HUES6 (cell line): ENCODE measurements around the gene EOLA2.
A peak's percentile ranks its signal among the peaks of the same experiment; 100 is the strongest.
"Not testable (repeated sequence)": the region's sequence is repeated elsewhere in the genome, so short reads cannot be mapped to it uniquely, and the experiment has no call there.

Source experiments
- H3K27ac ChIP-seq: 2 replicates; pipeline ENCODE4 v1.7.0; 2013; ENCODE audit warnings: low read depth, mild to moderate bottlenecking, low read length, inconsistent platforms
- H3K27me3 ChIP-seq: 2 replicates; pipeline ENCODE4 v1.6.1; 2013; ENCODE audit warnings: low read length; ENCODE audit not compliant: control insufficient read depth, insufficient read depth
- H3K36me3 ChIP-seq: 2 replicates; pipeline ENCODE4 v1.6.1; 2013; ENCODE audit warnings: low read length; ENCODE audit not compliant: control insufficient read depth, insufficient read depth
- H3K4me1 ChIP-seq: 2 replicates; pipeline ENCODE4 v1.6.1; 2013; ENCODE audit warnings: low read length; ENCODE audit not compliant: control insufficient read depth, insufficient read depth
- H3K4me3 ChIP-seq: 2 replicates; pipeline ENCODE4 v1.5.1; 2013; ENCODE audit warnings: low read depth, low read length
- H3K9ac ChIP-seq: one replicate; pipeline ENCODE4 v1.6.1; 2013; ENCODE audit warnings: mild to moderate bottlenecking, low read length
- H3K9me3 ChIP-seq: 2 replicates; pipeline ENCODE4 v1.6.1; 2013; ENCODE audit warnings: low read depth, low read length; ENCODE audit not compliant: control insufficient read depth, insufficient read depth

The EOLA2 gene

DNA sequence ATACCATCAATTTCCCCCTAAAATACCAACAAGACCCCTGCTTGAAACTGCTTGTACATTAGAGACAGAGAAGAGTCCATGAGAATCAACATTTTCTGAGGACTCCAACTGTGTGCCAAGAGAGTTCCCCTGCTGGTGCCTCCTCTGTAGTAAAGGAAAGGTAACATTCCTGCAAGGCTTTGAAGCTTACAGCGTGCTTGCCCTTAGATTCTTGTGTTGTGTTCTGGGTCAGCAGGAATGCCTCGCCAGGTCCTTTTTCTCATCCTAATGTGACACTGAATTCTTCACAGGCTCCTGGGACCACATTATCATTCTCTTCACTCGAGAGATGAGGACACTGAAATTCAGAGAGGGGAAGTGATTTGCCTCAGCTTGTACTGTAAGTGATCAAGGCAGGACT is 9.7 kb upstream of the EOLA2 start:
- H3K27me3 ChIP-seq = no peaks in the 10 kb centered on the region
- H3K27ac ChIP-seq = no peak overlapping the region; the same call in 1 of the 2 replicates
- no peaks in the 10 kb centered on the region for H3K9me3 ChIP-seq
- no peak overlapping the region for H3K4me3 ChIP-seq
- peaks cover 19% of the 10 kb centered on the region; the same call in 1 of the 2 replicates for H3K4me1 ChIP-seq
- no peak overlapping the region for H3K9ac ChIP-seq
- H3K36me3 ChIP-seq = peaks cover 62% of the 10 kb centered on the region

DNA sequence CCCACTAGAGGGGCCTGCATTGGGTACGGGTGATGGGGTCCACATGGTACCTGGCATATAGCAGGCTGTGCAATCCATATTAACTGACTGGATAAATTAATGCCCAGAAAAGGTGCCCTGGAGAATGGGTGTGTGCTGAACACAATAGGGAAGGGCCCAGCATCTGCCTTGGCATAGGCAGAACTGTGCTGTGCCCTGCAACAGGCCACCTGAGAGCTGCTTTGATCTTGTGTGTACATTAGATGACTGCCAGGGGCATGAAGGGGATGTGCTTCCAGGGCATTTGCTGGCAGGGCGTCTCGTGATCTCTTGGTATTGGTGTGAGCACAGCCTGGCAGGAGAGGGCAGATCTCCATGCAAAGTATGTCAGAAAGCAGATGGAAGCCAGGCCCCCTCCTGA is 8.6 kb upstream of the EOLA2 start:
- Histone ChIP-seq H3K4me1 (peaks cover 19% of the 10 kb centered on the region; the same call in 1 of the 2 replicates), H3K36me3 (peaks cover 55% of the 10 kb centered on the region)
- not testable (repeated sequence) for H3K27me3 ChIP-seq, H3K9ac ChIP-seq, H3K27ac ChIP-seq, H3K4me3 ChIP-seq, H3K9me3 ChIP-seq

DNA sequence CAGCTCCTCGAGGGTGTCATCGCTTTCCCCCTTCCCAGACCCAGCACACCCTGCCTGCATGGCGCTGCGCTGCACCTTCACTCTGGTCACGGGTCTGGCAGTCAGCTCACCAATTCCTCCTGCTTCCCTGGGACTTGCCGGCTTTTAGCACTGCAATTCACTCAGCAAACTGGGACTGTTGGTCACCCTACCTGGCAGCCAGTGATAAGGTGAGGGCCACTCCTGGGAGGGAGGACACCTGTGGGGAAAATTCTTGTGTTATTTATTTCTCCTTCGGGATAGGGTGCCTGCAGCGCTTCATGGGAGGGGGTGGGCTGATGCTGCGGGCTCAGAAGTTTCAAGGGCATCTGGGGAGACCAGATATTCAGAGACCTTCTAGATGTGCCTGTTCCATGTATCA is 7.5 kb upstream of the EOLA2 start:
- Histone ChIP-seq H3K4me1 (peaks cover 19% of the 10 kb centered on the region; the same call in 1 of the 2 replicates), H3K36me3 (peaks cover 45% of the 10 kb centered on the region)
- not testable (repeated sequence) for H3K27ac ChIP-seq, H3K9me3 ChIP-seq, H3K9ac ChIP-seq, H3K4me3 ChIP-seq, H3K27me3 ChIP-seq

DNA sequence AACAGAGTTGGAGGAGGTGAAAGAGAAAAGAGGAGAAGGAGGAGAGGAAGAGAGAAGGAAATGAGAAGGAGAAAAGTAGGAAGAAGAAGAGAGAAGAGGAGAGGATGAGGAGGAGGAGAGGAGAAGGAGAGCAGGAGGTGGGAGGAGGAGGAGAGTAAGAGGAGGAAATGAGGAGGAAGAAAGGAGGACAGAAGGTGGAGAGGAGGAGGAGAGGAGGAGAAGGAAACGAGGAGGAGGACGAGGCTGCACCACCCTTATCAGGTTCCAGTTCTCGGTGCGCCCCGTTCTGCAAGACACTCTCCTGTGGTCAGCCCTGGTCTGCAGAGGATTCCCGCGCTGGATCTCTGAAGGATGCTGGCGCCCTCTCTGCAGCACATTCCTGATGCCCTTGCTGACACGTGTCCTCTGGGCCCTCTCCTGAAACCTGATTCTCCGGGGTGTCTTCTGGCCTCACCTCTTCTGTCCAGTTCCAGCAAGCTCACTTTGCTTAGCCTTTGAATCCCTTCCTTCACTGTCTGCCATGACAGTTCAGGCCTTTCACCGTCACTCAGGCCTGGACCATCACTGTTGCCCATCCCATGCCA is 6.9 kb upstream of the EOLA2 start:
- H3K9ac ChIP-seq, H3K27me3 ChIP-seq, H3K9me3 ChIP-seq, H3K27ac ChIP-seq, H3K4me3 ChIP-seq: not testable (repeated sequence)
- H3K4me1 ChIP-seq = peaks cover 19% of the 10 kb centered on the region; the same call in 1 of the 2 replicates
- H3K36me3 ChIP-seq = peaks cover 40% of the 10 kb centered on the region

DNA sequence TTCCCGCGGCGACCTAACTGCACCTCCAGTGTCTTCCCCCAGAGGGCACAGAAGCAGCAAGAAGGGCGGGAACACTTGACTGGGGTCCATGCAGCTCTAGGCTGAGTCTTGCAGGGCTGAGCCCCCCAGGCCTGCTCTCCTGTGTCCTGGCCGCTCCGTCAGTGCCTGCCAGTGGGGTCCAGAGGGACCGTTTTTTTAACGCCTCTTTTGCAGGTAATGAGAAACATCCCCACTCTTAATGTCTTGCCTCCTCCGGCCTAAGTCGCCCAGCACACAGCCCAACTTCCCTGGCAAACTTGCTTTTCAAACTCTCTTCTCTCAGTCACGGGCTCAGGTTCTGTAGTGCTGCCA is 2.4 kb upstream of the EOLA2 start:
- Histone ChIP-seq H3K4me3 (peak overlapping the region; percentile 92), H3K9ac (peak overlapping the region; percentile 62), H3K36me3 (peaks cover 17% of the 10 kb centered on the region)
- not testable (repeated sequence) for H3K27ac ChIP-seq, H3K4me1 ChIP-seq, H3K9me3 ChIP-seq, H3K27me3 ChIP-seq

DNA sequence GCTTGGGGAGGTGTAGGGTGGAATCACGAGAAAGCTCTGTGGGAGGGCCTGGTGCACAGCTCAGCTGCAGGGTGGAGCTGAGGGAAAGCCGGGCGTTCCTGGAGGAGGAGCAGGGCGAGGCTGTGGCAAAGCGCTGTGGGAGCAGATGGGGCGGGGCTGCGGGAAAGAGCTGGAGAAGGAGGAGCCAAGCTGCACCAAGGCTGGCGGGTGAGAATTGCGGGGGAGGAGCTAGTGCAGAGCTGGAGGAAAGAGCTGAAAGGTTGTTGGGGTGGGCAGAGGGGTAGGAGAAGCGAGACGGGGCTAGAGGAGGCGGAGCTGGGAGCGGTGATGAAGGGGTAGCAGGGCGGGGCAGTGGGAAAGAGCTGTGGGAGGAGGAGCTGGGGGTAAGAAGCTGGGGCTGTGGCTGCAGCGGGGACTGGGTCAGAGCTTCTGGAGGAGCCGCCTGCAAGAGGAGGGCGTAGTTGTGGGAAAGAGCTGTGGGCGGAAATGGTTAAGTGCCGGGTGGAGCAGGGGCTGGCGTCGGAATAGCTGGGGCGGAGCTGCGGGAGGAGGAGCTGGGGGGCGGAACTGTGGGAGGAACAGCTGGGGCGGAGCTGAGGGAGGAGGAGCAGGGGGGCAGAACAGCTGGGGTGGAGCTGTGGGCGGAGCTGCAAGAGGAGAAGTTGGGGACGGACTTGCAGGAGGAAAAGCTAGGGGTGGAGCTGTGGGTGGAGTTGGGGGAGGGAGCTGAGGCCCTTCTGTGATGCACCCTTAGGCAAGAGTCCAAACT is 1.8 kb upstream of the EOLA2 start:
- Histone ChIP-seq H3K27ac (peak overlapping the region; percentile 54; the same call in 1 of the 2 replicates), H3K36me3 (peaks cover 11% of the 10 kb centered on the region), H3K27me3 (no peaks in the 10 kb centered on the region), H3K9me3 (no peaks in the 10 kb centered on the region), H3K4me1 (peaks cover 3% of the 10 kb centered on the region; the same call in 1 of the 2 replicates), H3K4me3 (peak overlapping the region; percentile 92), H3K9ac (peak overlapping the region; percentile 86)

DNA sequence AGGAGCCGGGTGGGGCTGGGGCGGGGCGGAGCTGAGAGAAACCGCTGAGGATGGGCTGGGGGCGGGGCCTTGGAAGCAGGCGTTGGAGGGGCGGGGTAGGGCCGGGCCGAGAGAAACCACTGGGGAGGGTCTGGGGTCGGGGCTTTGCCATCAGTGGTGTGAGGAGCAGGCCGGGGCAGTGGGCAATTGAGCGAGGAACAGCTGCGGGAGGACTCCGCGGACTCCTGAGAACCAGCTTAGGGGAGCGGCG is 1.3 kb upstream of the EOLA2 start:
- H3K9ac ChIP-seq = peak overlapping the region; percentile 86
- H3K4me3 ChIP-seq = peak overlapping the region; percentile 92
- H3K9me3 ChIP-seq = no peaks in the 10 kb centered on the region
- peak overlapping the region; percentile 54; the same call in 1 of the 2 replicates for H3K27ac ChIP-seq
- H3K27me3 ChIP-seq = no peaks in the 10 kb centered on the region
- peaks cover 3% of the 10 kb centered on the region; the same call in 1 of the 2 replicates for H3K4me1 ChIP-seq
- H3K36me3 ChIP-seq = peaks cover 11% of the 10 kb centered on the region

DNA sequence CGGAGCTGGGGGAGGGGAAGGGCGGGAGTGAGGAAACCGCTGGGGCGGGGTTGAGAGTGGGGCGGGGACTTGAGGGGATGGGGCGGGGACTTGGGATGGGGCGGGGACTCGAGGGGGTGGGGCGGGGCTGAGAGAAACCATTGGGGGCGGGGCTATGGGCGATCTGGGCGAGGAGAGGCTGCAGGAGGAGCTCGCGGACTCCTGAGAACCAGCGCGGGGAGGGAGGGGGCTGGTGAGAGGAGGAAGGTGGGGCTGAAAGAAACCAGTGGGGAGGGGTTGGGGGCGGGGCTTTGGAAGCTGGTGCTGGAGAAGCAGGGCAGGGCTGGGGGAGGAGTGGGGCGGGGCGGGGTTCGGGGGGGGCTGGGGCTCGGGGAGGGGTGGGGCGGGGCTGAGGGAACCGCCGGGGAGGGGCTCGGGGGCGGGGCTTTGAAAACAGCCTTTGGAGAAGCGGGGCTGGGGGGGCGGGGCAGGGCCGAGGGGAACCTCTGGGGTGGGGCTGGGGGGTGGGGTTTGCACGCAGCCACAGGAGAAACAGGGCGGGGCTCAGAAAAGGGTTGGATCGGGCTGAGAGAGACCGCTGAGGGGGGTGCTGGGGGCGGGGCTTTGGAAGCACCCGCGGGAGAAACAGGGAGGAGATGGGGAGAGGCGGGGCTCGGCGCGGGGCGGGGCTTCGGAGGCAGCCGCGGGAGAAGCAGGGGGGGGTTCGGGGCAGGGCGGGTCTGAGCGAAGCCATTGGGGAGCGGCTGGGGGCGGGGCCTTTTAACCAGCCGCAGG is 777 bp upstream of the EOLA2 start:
- peaks cover 11% of the 10 kb centered on the region for H3K36me3 ChIP-seq
- no peak overlapping the region for H3K27ac ChIP-seq
- H3K4me3 ChIP-seq = peak overlapping the region; percentile 77
- peaks cover 3% of the 10 kb centered on the region; the same call in 1 of the 2 replicates for H3K4me1 ChIP-seq
- H3K9ac ChIP-seq = no peak overlapping the region
- no peaks in the 10 kb centered on the region for H3K27me3 ChIP-seq
- no peaks in the 10 kb centered on the region for H3K9me3 ChIP-seq

DNA sequence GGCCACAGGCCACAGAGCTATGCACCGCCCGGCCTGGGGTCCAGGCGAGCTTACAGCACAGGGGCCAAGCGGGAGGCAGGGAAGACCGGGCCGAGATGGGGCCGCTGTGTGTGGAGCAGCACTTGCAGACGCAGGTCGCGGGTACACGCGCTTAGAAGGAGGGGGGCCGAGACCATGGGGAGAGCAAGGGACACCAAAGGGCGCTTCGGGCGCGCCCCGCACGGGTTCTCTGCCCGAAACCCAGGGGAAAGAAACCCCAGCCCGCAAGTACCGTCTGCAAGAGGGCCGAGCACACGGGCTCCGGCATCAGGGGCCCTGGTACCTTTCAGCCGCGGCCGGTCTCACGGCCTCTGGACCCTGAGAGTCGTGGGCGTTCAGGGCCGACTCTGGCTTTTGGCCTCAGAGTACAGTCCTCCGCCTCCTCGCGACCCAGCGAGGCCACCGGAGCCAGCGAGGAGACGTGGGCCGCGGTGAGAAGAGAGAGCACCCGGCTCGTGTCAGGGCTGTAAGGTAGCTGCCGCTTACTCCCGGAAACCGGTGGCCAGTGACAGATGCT is 342 bp downstream of the EOLA2 start:
- Histone ChIP-seq H3K36me3 (peaks cover 13% of the 10 kb centered on the region), H3K27ac (peak overlapping the region; percentile 50; the same call in 1 of the 2 replicates), H3K9me3 (no peaks in the 10 kb centered on the region), H3K4me1 (peaks cover 3% of the 10 kb centered on the region; the same call in 1 of the 2 replicates), H3K4me3 (peak overlapping the region; percentile 77), H3K9ac (peak overlapping the region; percentile 88), H3K27me3 (no peaks in the 10 kb centered on the region)

DNA sequence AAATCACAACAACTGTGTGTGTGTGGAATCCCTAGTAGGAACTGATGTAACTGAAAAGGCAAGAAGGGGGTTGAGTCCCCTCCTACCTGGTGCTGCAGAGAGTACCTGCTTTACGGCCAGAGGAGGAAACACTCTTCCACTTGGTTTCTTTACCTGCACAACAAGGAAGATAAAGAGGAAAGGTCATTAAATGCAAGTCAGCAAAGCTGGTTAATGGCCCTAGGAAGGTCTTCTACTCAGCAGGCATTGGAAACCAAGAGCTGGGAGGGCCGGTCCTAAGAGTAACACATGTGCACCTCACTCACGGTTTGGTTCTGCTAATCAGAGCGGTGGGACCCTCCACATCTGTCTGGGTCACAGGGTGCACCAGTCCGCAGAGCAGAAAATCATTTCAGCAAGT is 963 bp downstream of the EOLA2 start:
- not testable (repeated sequence) for H3K27me3 ChIP-seq, H3K4me1 ChIP-seq, H3K27ac ChIP-seq, H3K9me3 ChIP-seq
- H3K36me3 ChIP-seq = peaks cover 15% of the 10 kb centered on the region
- H3K4me3 ChIP-seq = peak overlapping the region; percentile 77
- H3K9ac ChIP-seq = peak overlapping the region; percentile 88

DNA sequence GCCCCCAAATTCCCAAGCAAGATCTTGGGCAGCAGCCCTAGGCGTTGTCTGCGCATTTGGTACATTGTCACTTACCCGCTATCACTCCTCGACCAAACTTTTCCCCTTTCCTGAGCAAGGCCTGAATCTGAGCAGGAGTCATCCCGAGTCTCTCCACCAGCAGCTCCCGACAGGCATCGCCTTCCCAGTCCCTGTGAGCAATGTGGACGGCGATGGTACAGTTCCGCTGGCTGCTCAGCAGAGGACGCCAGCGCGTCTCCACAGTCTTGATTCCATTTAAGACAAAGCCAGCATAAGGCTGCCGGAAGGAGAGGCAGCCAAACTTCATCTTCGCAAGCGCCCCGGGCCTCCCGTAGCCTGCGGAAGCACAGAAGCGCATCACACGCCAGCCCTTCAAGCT is 4.7 kb downstream of the EOLA2 start:
- not testable (repeated sequence) for H3K27me3 ChIP-seq, H3K9ac ChIP-seq, H3K4me3 ChIP-seq, H3K4me1 ChIP-seq, H3K27ac ChIP-seq, H3K9me3 ChIP-seq
- H3K36me3 ChIP-seq = peaks cover 21% of the 10 kb centered on the region
